AG10803 (cell line): ENCODE data around the gene TP53TG3B.
A peak's percentile ranks its signal among the peaks of the same experiment; 100 is the strongest.
"Not testable (repeated sequence)": the region's sequence is repeated elsewhere in the genome, so short reads cannot be mapped to it uniquely, and the experiment has no call there.

Source experiments
- DNase-seq: peaks from one replicate; pipeline ENCODE4 v3.0.0; 2010; ENCODE audit warnings: low read depth
- H3K4me3 ChIP-seq: 2 replicates; pipeline ENCODE4 v1.5.1; 2011; ENCODE audit warnings: mild to moderate bottlenecking, low read length, control low read depth

The TP53TG3B gene, protein sequence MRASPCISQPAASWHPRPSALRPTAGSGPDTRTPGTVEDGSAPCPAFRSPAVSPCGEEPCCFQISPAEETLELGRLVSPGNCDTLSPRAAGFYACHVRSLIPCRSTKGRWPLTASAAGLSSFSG

DNA sequence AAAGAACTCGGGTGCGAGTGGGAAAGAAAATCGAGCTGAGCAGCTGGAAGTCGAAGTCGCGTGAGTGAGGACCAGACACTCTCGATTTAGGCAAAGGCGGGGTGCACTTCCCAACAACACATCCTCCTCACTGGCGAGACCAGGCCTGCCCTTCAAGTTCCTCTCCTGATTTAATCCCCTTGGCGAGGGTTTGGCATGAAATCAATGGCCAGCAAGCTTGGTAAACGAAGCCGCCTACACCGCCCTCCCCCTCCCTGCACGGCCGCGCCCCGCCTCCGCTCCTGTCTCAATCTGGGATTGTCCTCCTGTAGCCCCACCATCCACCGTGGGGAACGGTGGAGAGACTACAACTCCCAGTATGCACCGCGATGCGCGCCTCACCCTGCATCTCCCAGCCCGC is at the start of gene TP53TG3B:
Gene TP53TG3B, plus strand, starts transcription at position 301 of the 400 bp plus-strand sequence. Its CDS starts 68 bp downstream, at position 369.
- not testable (repeated sequence) for DNase-seq, H3K4me3 ChIP-seq

DNA sequence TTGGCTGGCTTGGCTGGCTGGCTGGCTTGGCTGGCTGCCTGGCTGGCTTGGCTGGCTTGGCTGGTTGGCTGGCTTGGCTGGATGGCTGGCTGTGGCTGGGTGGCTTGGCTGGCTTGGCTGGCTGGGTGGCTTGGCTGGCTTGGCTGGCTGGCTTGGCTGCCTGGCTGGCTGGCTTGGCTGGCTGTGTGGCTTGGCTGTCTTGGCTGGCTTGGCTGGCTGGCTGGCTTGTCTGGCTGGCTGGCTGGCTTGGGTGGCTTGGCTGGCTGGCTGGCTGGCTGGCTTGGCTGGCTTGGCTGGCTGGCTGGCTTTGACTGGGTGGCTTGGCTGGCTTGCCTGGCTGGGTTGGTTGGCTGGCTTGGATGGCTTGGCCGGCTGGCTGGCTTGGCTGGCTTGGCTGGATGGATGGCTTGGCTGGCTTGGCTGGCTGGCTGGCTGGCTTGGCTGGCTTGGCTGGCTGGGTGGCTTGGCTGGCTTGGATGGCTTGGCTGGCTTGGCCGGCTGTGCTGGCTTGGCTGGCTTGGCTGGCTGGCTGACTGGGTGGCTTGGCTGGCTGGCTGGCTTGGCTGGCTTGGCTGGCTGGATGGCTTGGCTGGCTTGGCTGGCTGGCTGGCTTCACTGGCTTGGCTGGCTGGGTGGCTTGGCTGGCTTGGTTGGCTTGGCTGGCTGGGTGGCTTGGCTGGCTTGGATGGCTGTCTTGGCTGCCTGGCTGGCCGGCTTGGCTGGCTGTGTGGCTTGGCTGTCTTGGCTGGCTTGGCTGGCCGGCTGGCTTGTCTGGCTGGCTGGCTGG is 24.2 kb upstream of the TP53TG3B start:
- DNase-seq = peak; percentile 2
- not testable (repeated sequence) for H3K4me3 ChIP-seq

DNA sequence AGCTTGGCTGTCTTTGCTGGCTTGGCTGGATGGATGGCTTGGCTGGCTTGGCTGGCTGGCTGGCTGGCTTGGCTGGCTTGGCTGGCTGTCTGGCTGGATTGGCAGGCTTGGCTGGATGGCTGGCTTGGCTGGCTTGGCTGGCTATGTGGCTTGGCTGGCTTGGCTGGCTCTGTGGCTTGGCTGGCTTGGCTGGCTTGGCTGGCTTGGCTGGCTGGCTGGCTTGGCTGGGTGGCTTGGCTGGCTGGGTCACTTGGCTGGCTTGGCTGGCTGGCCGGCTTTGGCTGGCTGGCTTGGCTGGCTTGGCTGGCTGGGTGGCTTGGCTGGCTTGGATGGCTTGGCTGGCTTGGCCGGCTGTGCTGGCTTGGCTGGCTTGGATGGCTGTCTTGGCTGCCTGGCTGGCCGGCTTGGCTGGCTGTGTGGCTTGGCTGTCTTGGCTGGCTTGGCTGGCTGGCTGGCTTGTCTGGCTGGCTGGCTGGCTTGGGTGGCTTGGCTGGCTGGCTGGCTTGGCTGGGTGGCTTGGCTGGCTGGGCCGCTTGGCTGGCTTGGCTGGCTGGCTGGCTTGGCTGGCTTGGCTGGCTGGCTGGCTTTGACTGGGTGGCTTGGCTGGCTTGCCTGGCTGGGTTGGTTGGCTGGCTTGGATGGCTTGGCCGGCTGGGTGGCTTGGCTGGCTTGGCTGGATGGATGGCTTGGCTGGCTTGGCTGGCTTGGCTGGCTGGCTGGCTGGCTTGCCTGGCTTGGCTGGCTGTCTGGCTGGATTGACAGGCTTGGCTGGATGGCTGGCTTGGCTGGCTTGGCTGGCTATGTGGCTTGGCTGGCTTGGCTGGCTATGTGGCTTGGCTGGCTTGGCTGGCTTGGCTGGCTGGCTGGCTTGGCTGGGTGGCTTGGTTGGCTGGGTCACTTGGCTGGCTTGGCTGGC is 22.8 kb upstream of the TP53TG3B start:
- H3K4me3 ChIP-seq = not testable (repeated sequence)
- DNase-seq = peak; percentile 1

DNA sequence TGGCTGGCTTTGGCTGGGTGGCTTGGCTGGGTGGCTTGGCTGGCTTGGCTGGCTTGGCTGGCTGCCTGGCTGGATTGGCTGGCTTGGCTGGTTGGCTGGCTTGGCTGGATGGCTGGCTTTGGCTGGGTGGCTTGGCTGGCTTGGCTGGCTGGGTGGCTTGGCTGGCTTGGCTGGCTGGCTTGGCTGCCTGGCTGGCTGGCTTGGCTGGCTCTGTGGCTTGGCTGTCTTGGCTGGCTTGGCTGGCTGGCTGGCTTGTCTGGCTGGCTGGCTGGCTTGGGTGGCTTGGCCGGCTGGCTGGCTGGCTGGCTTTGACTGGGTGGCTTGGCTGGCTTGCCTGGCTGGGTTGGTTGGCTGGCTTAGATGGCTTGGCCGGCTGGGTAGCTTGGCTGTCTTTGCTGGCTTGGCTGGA is 22.1 kb upstream of the TP53TG3B start:
- not testable (repeated sequence) for DNase-seq, H3K4me3 ChIP-seq

DNA sequence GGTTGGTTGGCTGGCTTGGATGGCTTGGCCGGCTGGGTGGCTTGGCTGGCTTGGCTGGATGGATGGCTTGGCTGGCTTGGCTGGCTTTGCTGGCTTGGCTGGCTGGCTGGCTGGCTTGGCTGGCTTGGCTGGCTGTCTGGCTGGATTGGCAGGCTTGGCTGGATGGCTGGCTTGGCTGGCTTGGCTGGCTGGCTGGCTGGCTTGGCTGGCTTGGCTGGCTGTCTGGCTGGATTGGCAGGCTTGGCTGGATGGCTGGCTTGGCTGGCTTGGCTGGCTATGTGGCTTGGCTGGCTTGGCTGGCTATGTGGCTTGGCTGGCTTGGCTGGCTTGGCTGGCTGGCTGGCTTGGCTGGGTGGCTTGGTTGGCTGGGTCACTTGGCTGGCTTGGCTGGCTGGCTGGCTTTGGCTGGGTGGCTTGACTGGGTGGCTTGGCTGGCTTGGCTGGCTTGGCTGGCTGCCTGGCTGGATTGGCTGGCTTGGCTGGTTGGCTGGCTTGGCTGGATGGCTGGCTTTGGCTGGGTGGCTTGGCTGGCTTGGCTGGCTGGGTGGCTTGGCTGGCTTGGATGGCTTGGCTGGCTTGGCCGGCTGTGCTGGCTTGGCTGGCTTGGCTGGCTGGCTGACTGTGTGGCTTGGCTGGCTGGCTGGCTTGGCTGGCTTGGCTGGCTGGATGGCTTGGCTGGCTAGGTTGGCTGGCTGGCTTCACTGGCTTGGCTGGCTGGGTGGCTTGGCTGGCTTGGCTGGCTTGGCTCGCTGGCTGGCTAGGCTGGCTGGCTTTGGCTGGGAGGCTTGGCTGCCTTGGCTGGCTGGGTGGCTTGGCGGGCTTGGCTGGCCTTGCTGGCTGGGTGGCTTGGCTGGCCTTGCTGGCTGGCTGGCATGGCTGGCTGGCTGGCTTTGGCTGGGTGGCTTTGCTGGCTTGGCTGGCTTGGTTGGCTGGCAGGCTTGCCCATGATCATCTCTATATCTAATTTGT is 21.3 kb upstream of the TP53TG3B start:
- not testable (repeated sequence) for H3K4me3 ChIP-seq
- peak; percentile 0 for DNase-seq
